GM21367 (cell line): ENCODE data around the gene PRPH2.
A peak's percentile ranks its signal among the peaks of the same experiment; 100 is the strongest.

Experiments
- ATAC-seq: cut with Tn5 transposase; IDR thresholded peaks from one replicate; pipeline ENCODE4 v1.9.1; 2021; ENCODE audit not compliant: unreplicated experiment

PRPH2 gene, protein sequence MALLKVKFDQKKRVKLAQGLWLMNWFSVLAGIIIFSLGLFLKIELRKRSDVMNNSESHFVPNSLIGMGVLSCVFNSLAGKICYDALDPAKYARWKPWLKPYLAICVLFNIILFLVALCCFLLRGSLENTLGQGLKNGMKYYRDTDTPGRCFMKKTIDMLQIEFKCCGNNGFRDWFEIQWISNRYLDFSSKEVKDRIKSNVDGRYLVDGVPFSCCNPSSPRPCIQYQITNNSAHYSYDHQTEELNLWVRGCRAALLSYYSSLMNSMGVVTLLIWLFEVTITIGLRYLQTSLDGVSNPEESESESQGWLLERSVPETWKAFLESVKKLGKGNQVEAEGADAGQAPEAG

GRCh38 chr6:42722497-42722896 is at the start of gene PRPH2:
TSS of gene PRPH2 (minus strand) at chr6:42722597. CDS start at chr6:42722334, 263 bp downstream.
- no peak for ATAC-seq

- ATAC-seq, result peak; percentile 18
These were observed 49.3 kb upstream of the PRPH2 start for GRCh38 chr6:42771741-42772100.

GRCh38 chr6:42769836-42770235 is 47.4 kb upstream of the PRPH2 start:
- ATAC-seq, result no peak

- ATAC-seq, result no peak
These were observed 46.7 kb upstream of the PRPH2 start for GRCh38 chr6:42769051-42769450.

DNA sequence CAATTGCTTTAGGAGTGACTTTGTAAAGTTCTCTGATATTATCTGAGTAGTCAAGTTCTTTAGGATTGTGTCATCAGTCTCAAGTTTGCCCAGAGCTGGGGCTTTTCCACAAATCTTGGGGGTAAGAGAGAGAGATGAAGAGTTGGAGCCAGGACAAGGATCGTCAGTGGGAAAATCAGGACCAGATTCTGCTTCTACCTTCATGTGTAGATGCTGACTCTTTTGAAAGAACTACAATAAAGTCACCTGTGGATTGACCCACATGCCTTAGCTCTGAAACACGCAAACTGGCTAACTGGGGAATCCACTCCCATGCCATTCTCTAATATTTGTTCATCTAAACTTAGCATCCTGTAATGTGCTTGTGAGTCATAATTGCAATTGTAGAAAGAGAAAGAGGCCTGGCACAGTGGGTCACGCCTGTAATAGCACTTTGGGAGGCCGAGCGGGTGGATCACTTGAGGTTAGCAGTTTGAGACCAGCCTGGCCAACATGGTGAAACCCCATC is 43.8 kb upstream of the PRPH2 start:
- no peak for ATAC-seq

- no peak for ATAC-seq
These were observed 42.7 kb upstream of the PRPH2 start for GRCh38 chr6:42764911-42765648.

GRCh38 chr6:42762950-42763349 is 40.6 kb upstream of the PRPH2 start:
- ATAC-seq, result no peak

- ATAC-seq, result no peak
These were observed 40.0 kb upstream of the PRPH2 start for GRCh38 chr6:42762426-42762859.

DNA sequence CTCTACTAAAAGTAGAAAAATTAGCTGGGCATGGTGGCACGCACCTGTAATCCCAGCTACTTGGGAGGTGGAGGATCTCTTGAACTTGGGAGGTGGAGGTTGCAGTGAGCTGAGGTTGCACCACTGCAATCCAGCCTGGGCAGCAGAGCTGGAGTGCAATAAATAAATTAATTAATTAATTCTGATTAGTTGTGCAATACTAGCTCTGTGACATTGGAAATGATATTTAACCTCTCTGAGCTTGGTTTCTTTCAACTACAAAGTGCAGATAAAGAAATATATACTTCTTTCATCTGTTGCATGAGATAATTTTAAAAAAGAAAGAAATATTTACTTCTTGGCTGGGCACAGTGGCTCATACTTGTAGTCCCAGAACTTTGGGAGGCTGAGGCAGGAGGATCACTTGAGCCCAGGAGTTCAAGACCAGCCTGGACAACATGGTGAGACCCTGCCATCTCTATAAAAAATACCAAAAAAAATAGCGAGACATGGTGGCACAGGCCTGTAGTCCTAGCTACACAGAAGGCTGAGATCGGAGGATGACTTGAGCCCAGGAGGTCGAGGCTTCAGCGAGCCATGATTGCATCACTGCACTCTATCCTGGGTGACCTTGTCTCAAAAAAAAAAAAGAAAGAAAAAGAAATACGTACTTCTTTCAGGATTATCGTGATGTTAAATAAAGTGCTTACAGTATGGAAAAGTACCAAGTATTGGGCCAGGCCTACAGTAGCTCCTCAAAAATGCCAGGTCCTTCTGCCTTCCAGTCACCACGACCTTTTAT is 39.1 kb upstream of the PRPH2 start:
- ATAC-seq, result no peak

DNA sequence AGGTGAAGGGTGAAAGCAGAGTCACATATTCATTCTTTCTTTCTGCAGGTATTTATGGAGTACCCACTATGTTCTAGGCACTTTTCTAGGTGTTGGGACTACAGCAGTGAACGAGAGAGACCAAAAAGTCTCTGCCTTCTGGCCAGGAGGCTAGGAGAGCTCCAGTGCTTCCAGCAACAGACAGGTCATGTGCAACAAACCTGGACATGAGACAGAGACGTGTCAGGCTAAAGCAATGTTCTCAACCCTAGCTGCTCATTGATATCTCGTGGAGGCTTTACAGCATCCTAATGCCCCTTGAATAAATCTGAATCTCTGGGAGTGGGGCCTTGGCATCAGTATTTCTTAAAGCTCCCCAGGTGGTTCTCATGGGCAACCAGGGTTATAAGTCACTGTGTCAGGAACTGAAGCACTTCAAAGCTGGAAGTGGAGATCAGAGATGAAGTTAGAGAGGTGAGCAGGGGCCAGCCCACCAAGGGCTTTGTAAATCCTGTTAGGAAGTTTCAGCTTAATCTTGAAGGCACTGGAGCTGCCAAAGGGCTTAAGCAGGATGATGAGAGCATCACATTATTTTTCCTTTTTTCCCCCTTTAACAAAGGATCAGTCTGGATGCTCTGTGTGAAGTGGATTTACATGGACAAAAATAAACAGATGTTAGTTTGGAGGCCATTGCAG is 36.5 kb upstream of the PRPH2 start:
- no peak for ATAC-seq

DNA sequence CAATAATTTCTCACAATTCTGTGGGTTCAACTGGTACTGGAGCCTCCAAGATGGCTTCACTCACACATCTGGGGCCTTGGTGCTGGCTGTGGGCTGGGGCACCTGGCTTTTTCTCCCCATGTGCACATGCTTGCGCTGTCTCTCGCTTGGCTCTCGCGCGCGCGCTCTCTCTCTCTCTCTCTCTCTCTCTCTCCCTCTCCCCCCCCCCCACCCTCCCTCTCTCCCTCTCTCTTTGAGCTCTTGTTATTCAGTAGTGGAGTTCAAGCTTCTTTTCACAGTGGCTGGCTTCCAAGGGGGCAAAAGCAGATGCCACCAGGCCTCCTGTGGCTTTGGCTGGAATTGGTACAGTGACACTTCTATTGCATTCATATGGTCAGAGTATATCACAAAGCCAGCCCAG is 34.3 kb upstream of the PRPH2 start:
- no peak for ATAC-seq

DNA sequence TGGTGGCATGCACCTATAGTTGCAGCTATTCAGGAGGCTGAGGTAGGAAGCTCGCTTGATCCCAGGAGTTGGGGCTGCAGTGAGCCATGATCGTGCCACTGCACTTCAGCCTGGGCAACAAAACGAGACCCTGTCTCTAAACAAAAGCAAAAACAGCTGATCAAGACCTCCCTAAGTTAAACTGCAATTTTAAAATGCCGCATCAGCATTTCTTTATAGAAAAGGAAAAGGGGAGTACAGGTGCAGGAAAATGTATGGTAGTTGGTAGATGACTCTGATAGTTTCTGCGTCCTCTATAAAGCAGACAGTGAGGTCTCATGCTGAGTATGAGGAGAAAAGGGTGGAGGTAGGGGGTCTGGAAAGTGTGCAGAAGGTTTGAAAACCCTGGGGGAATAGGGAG is 32.4 kb upstream of the PRPH2 start:
- ATAC-seq, result no peak

DNA sequence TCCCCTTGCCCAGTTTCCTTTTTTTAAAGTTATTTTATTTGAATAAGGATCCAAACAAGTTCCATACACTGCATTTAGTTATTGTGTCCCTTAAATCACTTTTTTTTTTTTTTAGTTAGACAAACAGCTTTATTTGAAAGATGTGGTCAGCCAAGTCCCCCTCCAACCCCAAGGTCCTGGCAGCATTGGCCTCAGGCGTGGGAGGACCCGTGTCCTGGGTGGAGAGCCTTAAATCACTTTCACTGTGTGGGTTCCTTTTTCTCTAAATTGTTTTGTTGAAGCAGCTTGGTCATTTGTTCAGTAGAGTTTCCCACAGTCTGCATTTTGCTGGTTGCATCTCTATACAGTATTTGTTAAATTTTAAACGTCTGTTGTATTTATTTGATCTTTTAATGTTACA is 28.7 kb upstream of the PRPH2 start:
- ATAC-seq, result no peak

DNA sequence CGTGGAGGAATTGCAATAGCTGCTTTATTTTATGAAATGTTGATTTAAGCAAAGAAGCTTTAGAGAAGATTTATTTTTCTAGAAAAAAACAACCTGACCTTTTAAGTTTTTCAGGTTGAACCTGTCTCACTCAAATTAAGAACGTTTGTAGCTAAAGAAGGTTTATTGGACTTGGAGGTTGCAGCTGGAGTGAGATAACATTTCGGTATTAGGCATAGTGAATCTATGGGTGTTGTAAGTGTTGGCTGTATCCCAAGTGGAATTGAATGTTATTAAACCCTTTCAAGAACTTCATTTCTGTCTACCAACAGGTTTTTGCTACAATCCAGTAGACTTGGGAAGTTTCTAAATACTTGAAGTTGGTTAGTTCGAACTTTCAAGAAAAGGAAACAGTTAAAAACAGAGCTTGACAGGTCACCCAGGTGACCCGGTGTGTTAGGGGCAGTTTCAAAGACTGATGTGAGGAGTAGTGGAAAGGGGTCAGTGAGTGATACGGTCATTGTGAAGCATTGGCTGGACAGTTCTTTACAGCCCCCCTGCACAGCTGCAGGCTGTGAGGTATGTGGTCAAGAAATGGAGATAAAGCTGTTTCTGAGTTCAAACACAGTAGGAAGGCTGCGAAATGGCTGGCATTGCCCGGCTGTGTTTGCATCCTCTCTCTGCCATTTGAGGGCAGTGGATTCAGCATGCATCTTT is 26.0 kb upstream of the PRPH2 start:
- ATAC-seq, result no peak

GRCh38 chr6:42746463-42747391 is 24.3 kb upstream of the PRPH2 start:
- peak; percentile 53 for ATAC-seq

- peak; percentile 69 for ATAC-seq
These were observed 23.5 kb upstream of the PRPH2 start, which contains the start of gene TBCC for GRCh38 chr6:42745640-42746462. TSS of gene TBCC (minus strand) at chr6:42746103. CDS start at chr6:42746073, 30 bp downstream.

GRCh38 chr6:42745083-42745639 is 22.8 kb upstream of the PRPH2 start:
- no peak for ATAC-seq

- ATAC-seq, result no peak
These were observed 22.0 kb upstream of the PRPH2 start for GRCh38 chr6:42744351-42744893.
